IMR-90 (cell line): ENCODE results near the gene ROR2. TPM values are rescaled to one million over a fixed set of nuclear protein-coding genes. Genes with fewer than 3 reads are reported as not detected.

Experiments
- ATAC-seq: fragments of 200-7000 bp; cut with Tn5 transposase; 2 replicates; pipeline ENCODE4 v1.9.1; 2020; ENCODE audit warnings: low read depth, mild to moderate bottlenecking, moderate library complexity
- BruUV-seq: library from RNA; stranded (reverse); fragments of 400-500 nt; replicated peaks from 2 replicates; lab custom pipeline; 2021; lab: Mats Ljungman, UMichigan
- CTCF ChIA-PET: fragments of 300-600 bp; formaldehyde crosslinking; extraction: SDS; loops from one replicate; lab custom pipeline; 2021; ENCODE audit warnings: antibody characterized with exemption; lab: Yijun Ruan, JAX
- POLR2A ChIA-PET: fragments of 300-600 bp; sonication (Branson Sonifier 250); formaldehyde crosslinking; loops from one replicate; lab custom pipeline; 2022; ENCODE audit warnings: antibody characterized with exemption; ENCODE audit not compliant: unreplicated experiment; lab: Charles Lee
- DNase-seq: peaks from one replicate; pipeline ENCODE4 v3.0.0; 2013
- H2AFZ ChIP-seq: replicated peaks from 2 replicates; pipeline ENCODE3; 2013; ENCODE audit warnings: low read length, mild to moderate bottlenecking; ENCODE audit not compliant: poor library complexity
- H2AK5ac ChIP-seq: 2 replicates; pipeline ENCODE4 v1.6.1; 2013; ENCODE audit warnings: low read depth, low read length, inconsistent platforms
- H2AK9ac ChIP-seq: replicated peaks from 2 replicates; pipeline ENCODE3; 2013; ENCODE audit warnings: mild to moderate bottlenecking, low read depth, low read length, moderate library complexity; ENCODE audit not compliant: poor library complexity
- H2BK120ac ChIP-seq: 2 replicates; pipeline ENCODE4 v1.6.1; 2013; ENCODE audit warnings: low read depth, low read length, inconsistent platforms
- H2BK15ac ChIP-seq: 3 replicates; pipeline ENCODE4 v1.6.1; 2013; ENCODE audit warnings: low read depth, low read length, inconsistent platforms
- H2BK20ac ChIP-seq: 2 replicates; pipeline ENCODE4 v1.6.1; 2013; ENCODE audit warnings: low read depth, mild to moderate bottlenecking, inconsistent platforms, low read length, moderate library complexity
- H2BK5ac ChIP-seq: 2 replicates; pipeline ENCODE4 v1.6.1; 2013; ENCODE audit warnings: mild to moderate bottlenecking, low read depth, low read length, inconsistent platforms; ENCODE audit not compliant: poor library complexity, severe bottlenecking
- H3K14ac ChIP-seq: replicated peaks from 2 replicates; pipeline ENCODE4 v1.6.1; 2013; ENCODE audit warnings: low read depth, low read length, inconsistent platforms
- H3K18ac ChIP-seq: 2 replicates; pipeline ENCODE4 v1.6.1; 2013; ENCODE audit warnings: low read depth, low read length, control low read depth
- H3K23ac ChIP-seq: 2 replicates; pipeline ENCODE4 v1.6.1; 2013; ENCODE audit warnings: low read depth, low read length, inconsistent platforms
- H3K27ac ChIP-seq: 2 replicates; pipeline ENCODE4 v1.5.1; 2013; ENCODE audit warnings: mild to moderate bottlenecking, control low read depth, low read length; ENCODE audit not compliant: insufficient read depth
- H3K27me3 ChIP-seq: 2 replicates; pipeline ENCODE4 v1.6.1; 2013; ENCODE audit warnings: low read length; ENCODE audit not compliant: control insufficient read depth, insufficient read depth
- H3K36me3 ChIP-seq: 2 replicates; pipeline ENCODE4 v1.6.1; 2013; ENCODE audit warnings: low read length, mixed read lengths; ENCODE audit not compliant: control insufficient read depth, insufficient read depth
- H3K4ac ChIP-seq: 2 replicates; pipeline ENCODE4 v1.6.1; 2013; ENCODE audit warnings: low read depth, low read length, inconsistent platforms
- H3K4me1 ChIP-seq: 2 replicates; pipeline ENCODE4 v1.6.1; 2013; ENCODE audit warnings: low read length, mixed read lengths; ENCODE audit not compliant: control insufficient read depth, insufficient read depth
- H3K4me2 ChIP-seq: 2 replicates; pipeline ENCODE4 v1.6.1; 2013; ENCODE audit warnings: low read depth, mild to moderate bottlenecking, control low read depth, low read length, moderate library complexity
- H3K4me3 ChIP-seq: 2 replicates; pipeline ENCODE4 v1.5.1; 2013; ENCODE audit warnings: low read depth, mild to moderate bottlenecking, control low read depth, low read length, moderate library complexity; ENCODE audit not compliant: insufficient read depth
- H3K56ac ChIP-seq: 2 replicates; pipeline ENCODE4 v1.6.1; 2013; ENCODE audit warnings: low read length, inconsistent platforms; ENCODE audit not compliant: insufficient read depth; ENCODE audit errors: extremely low read depth
- H3K79me1 ChIP-seq, 2 experiments: 2 replicates each; pipeline ENCODE4 v1.6.1; 2013; ENCODE audit warnings: low read length in 2 of 2, inconsistent platforms in 1 of 2, low read depth in 1 of 2
- H3K9ac ChIP-seq: 2 replicates; pipeline ENCODE4 v1.6.1; 2013; ENCODE audit warnings: low read depth, low read length, control low read depth
- H3K9me1 ChIP-seq: 2 replicates; pipeline ENCODE4 v1.6.1; 2013; ENCODE audit warnings: low read length, inconsistent platforms; ENCODE audit not compliant: insufficient read depth
- H3K9me3 ChIP-seq: 2 replicates; pipeline ENCODE4 v1.6.1; 2013; ENCODE audit warnings: low read length; ENCODE audit not compliant: control insufficient read depth, insufficient read depth
- H4K20me1 ChIP-seq: 2 replicates; pipeline ENCODE4 v1.6.1; 2013; ENCODE audit warnings: low read length, inconsistent platforms; ENCODE audit not compliant: insufficient read depth
- H4K5ac ChIP-seq: 2 replicates; pipeline ENCODE4 v1.6.1; 2013; ENCODE audit warnings: mild to moderate bottlenecking, low read depth, low read length, control low read depth
- H4K8ac ChIP-seq, 2 experiments: 2 replicates each; pipeline ENCODE4 v1.6.1; 2013; ENCODE audit warnings: low read depth in 2 of 2, low read length in 2 of 2, control low read depth in 1 of 2, inconsistent platforms in 1 of 2
- H4K91ac ChIP-seq: 2 replicates; pipeline ENCODE4 v1.6.1; 2013; ENCODE audit warnings: low read depth, low read length, inconsistent platforms; ENCODE audit not compliant: insufficient read depth
- BHLHE40 ChIP-seq: fragments of 150-350 bp; IDR thresholded peaks from 2 replicates; pipeline ENCODE4 v1.6.1; 2016; ENCODE audit warnings: mild to moderate bottlenecking, low read depth, low read length
- CEBPB ChIP-seq: IDR thresholded peaks from 2 replicates; pipeline ENCODE4 v1.6.1; 2012; ENCODE audit warnings: low read depth, low read length, improper control_type of control experiment
- CHD1 ChIP-seq: IDR thresholded peaks from 2 replicates; pipeline ENCODE4 v1.6.1; 2012; ENCODE audit warnings: low read depth, low read length, improper control_type of control experiment
- FOS ChIP-seq: fragments of 150-350 bp; IDR thresholded peaks from 2 replicates; pipeline ENCODE4 v1.6.1; 2016; ENCODE audit warnings: low read depth, low read length
- NFE2L2 ChIP-seq: fragments of 150-350 bp; IDR thresholded peaks from 2 replicates; pipeline ENCODE4 v1.6.1; 2016; ENCODE audit warnings: low read depth, mild to moderate bottlenecking, low read length
- POLR2A ChIP-seq: IDR thresholded peaks from 2 replicates; pipeline ENCODE4 v1.6.1; 2012; ENCODE audit warnings: mild to moderate bottlenecking, low read depth, low read length
- RAD21 ChIP-seq: IDR thresholded peaks from 2 replicates; pipeline ENCODE4 v1.6.1; 2012; ENCODE audit warnings: low read length, improper control_type of control experiment
- RCOR1 ChIP-seq: IDR thresholded peaks from 2 replicates; pipeline ENCODE4 v1.6.1; 2012; ENCODE audit warnings: mild to moderate bottlenecking, low read length, improper control_type of control experiment; ENCODE audit not compliant: insufficient replicate concordance
- RFX5 ChIP-seq: IDR thresholded peaks from 2 replicates; pipeline ENCODE4 v1.8.0; 2012; ENCODE audit warnings: low read depth, mild to moderate bottlenecking, low read length, moderate library complexity
- SMC3 ChIP-seq: fragments of 150-350 bp; IDR thresholded peaks from 2 replicates; pipeline ENCODE4 v1.6.1; 2016; ENCODE audit warnings: low read depth, mild to moderate bottlenecking, antibody characterized with exemption, low read length, moderate library complexity
- WGBS, 2 experiments: methylation state at CpG; one replicate each; pipeline versions ENCODE4 v1.1.5 to v1.1.7; 2013; ENCODE audit warnings: missing lambda C conversion rate in 2 of 2; ENCODE audit not compliant: insufficient read length in 1 of 2; ENCODE audit errors: extremely low coverage in 2 of 2; 5-methylcytosine and 5-hydroxymethylcytosine counted together
- dilution Hi-C: fragments of 300-500 bp; cut with HindIII; formaldehyde crosslinking; loops from one replicate; pipeline ENCODE4 v1.14.3; 2018; ENCODE audit warnings: low sequenced_read_pairs; ENCODE audit not compliant: unreplicated experiment
- in situ Hi-C: fragments of 300-500 bp; cut with MboI; formaldehyde crosslinking; loops from 3 replicates; pipeline ENCODE4 v1.14.3; 2019; ENCODE audit warnings: low sequenced_read_pairs, inconsistent platforms, mixed read lengths
- intact Hi-C: fragments of 100-400 bp; cut with micrococcal nuclease; formaldehyde crosslinking; loops from 2 replicates; pipeline ENCODE4 v1.10.0; 2022
- polyA plus RNA-seq, 3 experiments: library from polyadenylated mRNA; depleted of rRNA; stranded (reverse); fragments of >200 nt; gene quantifications; 2 replicates each; pipeline ENCODE4 v1.2.3, GENCODE V29; 2012; ENCODE audit warnings: low replicate concordance in 1 of 3
- total RNA-seq: library from RNA; depleted of rRNA; stranded (reverse); fragments of >200 nt; gene quantifications from 2 replicates; pipeline ENCODE4 v1.2.3, GENCODE V29; 2012
- TF ChIP-seq, protein P1 (sequence below): fragments of 150-350 bp; IDR thresholded peaks from 2 replicates; pipeline ENCODE4 v1.6.1; 2017; ENCODE audit warnings: mild to moderate bottlenecking, antibody characterized with exemption, low read length, low read depth

Gene ROR2
- total and polyA plus RNA-seq, 2 of the 4 experiments (the other 2 are of a cell fraction) = 2.3 to 4.8 TPM

DNA sequence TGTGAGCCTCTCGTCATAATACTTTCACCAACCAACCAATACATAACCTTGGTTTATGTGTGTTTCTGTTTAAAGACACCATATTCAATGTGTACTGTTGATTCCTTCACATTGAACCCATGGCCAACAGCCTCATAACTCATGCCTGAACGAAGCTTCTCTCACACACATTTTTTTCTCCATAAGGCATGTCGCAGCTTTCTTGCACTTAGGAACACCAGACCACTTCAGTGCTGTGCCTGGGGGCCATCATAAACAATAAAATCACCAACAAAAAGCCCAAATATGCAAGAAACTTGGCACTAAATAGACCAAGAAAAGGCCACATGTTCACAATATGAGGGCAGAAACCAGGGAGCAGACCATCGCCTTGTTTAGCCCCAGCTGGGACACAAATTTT is 192.2 kb downstream of the ROR2 start:
- no peak for ATAC-seq
- H2AFZ ChIP-seq = no peak overlapping the region
- H3K23ac ChIP-seq = no peak overlapping the region
- H3K4ac ChIP-seq = no peak overlapping the region
- H4K8ac ChIP-seq = no peak overlapping the region
- H3K14ac ChIP-seq = no peak overlapping the region
- peaks cover 3% of the 10 kb centered on the region; the same call in 1 of the 2 replicates for H3K9me1 ChIP-seq
- H4K91ac ChIP-seq = no peak overlapping the region
- no peak overlapping the region for H2AK9ac ChIP-seq
- H3K9ac ChIP-seq = no peak overlapping the region
- no peak overlapping the region for H2AK5ac ChIP-seq
- ChIA-PET POLR2A (no interaction called here), CTCF (interaction anchor here (0.6 to 2.3 kb wide), 9 partner anchors 9 to 319 kb away, joined by 3 to 14 read pairs (median 5); no protein-coding TSS in a partner anchor)
- no peak overlapping the region for H2BK5ac ChIP-seq
- H2BK15ac ChIP-seq = no peak overlapping the region
- no peak overlapping the region for H3K56ac ChIP-seq
- no peak overlapping the region for H3K27ac ChIP-seq
- no peaks in the 10 kb centered on the region for H3K9me3 ChIP-seq
- BruUV-seq = no TSS peak
- H3K27me3 ChIP-seq = no peaks in the 10 kb centered on the region
- no peaks in the 10 kb centered on the region for H3K79me1 ChIP-seq
- DNase-seq = no peak
- intact Hi-C loops (loop anchor here (5.0 kb wide), 1 partner anchor 190 kb away; no protein-coding TSS in a partner anchor), in situ Hi-C loops (no loop called here), dilution Hi-C loops (no loop called here)
- no peaks in the 10 kb centered on the region; the same call in 1 of the 2 replicates for H3K4me1 ChIP-seq
- H4K5ac ChIP-seq = no peak overlapping the region
- H3K4me2 ChIP-seq = no peak overlapping the region
- H4K20me1 ChIP-seq = no peaks in the 10 kb centered on the region
- peaks cover 21% of the 10 kb centered on the region; the same call in 1 of the 2 replicates for H3K36me3 ChIP-seq
- no peak overlapping the region for H2BK20ac ChIP-seq
- no peak overlapping the region for H2BK120ac ChIP-seq
- no peak for TF ChIP-seq FOS
- no peak for TF ChIP-seq BHLHE40
- TF ChIP-seq SMC3 = no peak
- no peak for TF ChIP-seq RCOR1
- TF ChIP-seq CEBPB = no peak
- TF ChIP-seq NFE2L2 = no peak
- no peak for TF ChIP-seq RFX5
- no peak for TF ChIP-seq CHD1
- TF ChIP-seq, protein P1, sequence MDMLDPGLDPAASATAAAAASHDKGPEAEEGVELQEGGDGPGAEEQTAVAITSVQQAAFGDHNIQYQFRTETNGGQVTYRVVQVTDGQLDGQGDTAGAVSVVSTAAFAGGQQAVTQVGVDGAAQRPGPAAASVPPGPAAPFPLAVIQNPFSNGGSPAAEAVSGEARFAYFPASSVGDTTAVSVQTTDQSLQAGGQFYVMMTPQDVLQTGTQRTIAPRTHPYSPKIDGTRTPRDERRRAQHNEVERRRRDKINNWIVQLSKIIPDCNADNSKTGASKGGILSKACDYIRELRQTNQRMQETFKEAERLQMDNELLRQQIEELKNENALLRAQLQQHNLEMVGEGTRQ = no peak
- TF ChIP-seq POLR2A = no peak
- no peak for TF ChIP-seq RAD21
- no peak overlapping the region for H3K18ac ChIP-seq
- 78% methylated on average over 3 of the region's 4 CpGs; no CpG with 5 or more reads in 1 of the 2 experiments for WGBS, 2 experiments
- H3K4me3 ChIP-seq = no peak overlapping the region
